BJ (cell line): ENCODE data around the gene OGFR. TPM values are rescaled to one million over a fixed set of nuclear protein-coding genes. Genes with fewer than 3 reads are reported as not detected.

Source experiments
- CTCF ChIA-PET: fragments of 350-600 bp; formaldehyde crosslinking; extraction: SDS; loops from one replicate; lab custom pipeline; 2021; ENCODE audit warnings: antibody characterized with exemption, inconsistent platforms; lab: Yijun Ruan, JAX
- POLR2A ChIA-PET: fragments of 300-600 bp; sonication (Branson Sonifier 250); formaldehyde crosslinking; extraction: SDS; loops from one replicate; lab custom pipeline; 2021; ENCODE audit warnings: antibody characterized with exemption; lab: Charles Lee
- DNase-seq: peaks from one replicate; pipeline ENCODE4 v3.0.0-alpha.2; 2011; ENCODE audit warnings: low read depth
- H3K27me3 ChIP-seq: 2 replicates; pipeline ENCODE4 v1.6.0; 2011; ENCODE audit warnings: low read length; ENCODE audit not compliant: control insufficient read depth, insufficient read depth
- H3K36me3 ChIP-seq: 2 replicates; pipeline ENCODE4 v1.5.1; 2011; ENCODE audit warnings: low read length; ENCODE audit not compliant: control insufficient read depth, insufficient read depth
- H3K4me3 ChIP-seq: 2 replicates; pipeline ENCODE4 v1.5.1; 2011; ENCODE audit warnings: low read depth, mild to moderate bottlenecking, control low read depth, low read length
- CTCF ChIP-seq: IDR thresholded peaks from 2 replicates; pipeline ENCODE4 v1.5.1; 2011; ENCODE audit warnings: low read depth, mild to moderate bottlenecking, control low read depth, inconsistent platforms, low read length, moderate library complexity; ENCODE audit not compliant: insufficient read depth
- polyA plus RNA-seq: library from polyadenylated mRNA; depleted of rRNA; stranded (reverse); fragments of >200 nt; gene quantifications from 2 replicates; pipeline ENCODE4 v1.2.3, GENCODE V29; 2011

The OGFR gene
- polyA plus RNA-seq, 1 experiment: 34.2 TPM

- CTCF ChIA-PET: interaction anchor here (1.6 kb wide), 1 partner anchor 28 kb away, joined by 3 read pairs; no protein-coding TSS in a partner anchor
These were observed 41.8 kb upstream of the OGFR start for GRCh38 chr20:62762801-62763368.

GRCh38 chr20:62763404-62763803 lies 41.2 kb upstream of the OGFR start:
- TF ChIP-seq CTCF: no peak
- Histone ChIP-seq H3K4me3 (no peak overlapping the region), H3K36me3 (no peaks in the 10 kb centered on the region), H3K27me3 (peaks cover 5% of the 10 kb centered on the region)
- ChIA-PET POLR2A (no interaction called here), CTCF (interaction anchor here (1.6 kb wide), 1 partner anchor 28 kb away, joined by 3 read pairs; no protein-coding TSS in a partner anchor)
- no peak for DNase-seq

More at GRCh38 chr20:62762801-62763368, 41.8 kb upstream of the OGFR start:
- Histone ChIP-seq H3K4me3 (no peak overlapping the region), H3K36me3 (no peaks in the 10 kb centered on the region), H3K27me3 (peaks cover 5% of the 10 kb centered on the region)
- POLR2A ChIA-PET: no interaction called here
- no peak for DNase-seq
- no peak for TF ChIP-seq CTCF

- no peak for TF ChIP-seq CTCF
- H3K27me3 ChIP-seq: peaks cover 5% of the 10 kb centered on the region; the same call in 1 of the 2 replicates
- H3K36me3 ChIP-seq: no peaks in the 10 kb centered on the region
- DNase-seq: no peak
- POLR2A ChIA-PET: no interaction called here
- CTCF ChIA-PET: interaction anchor here (1.2 kb wide), 1 partner anchor 27 kb away, joined by 5 read pairs; no protein-coding TSS in a partner anchor
- H3K4me3 ChIP-seq: no peak overlapping the region
These were observed 40.3 kb upstream of the OGFR start for GRCh38 chr20:62764156-62764935.

GRCh38 chr20:62765021-62765420 lies 39.6 kb upstream of the OGFR start:
- ChIA-PET CTCF (interaction anchor here (1.2 kb wide), 1 partner anchor 27 kb away, joined by 5 read pairs; no protein-coding TSS in a partner anchor), POLR2A (no interaction called here)
- Histone ChIP-seq H3K4me3 (no peak overlapping the region), H3K27me3 (peaks cover 5% of the 10 kb centered on the region; the same call in 1 of the 2 replicates), H3K36me3 (no peaks in the 10 kb centered on the region)
- TF ChIP-seq CTCF: no peak
- DNase-seq: no peak

GRCh38 chr20:62765432-62766070 lies 39.1 kb upstream of the OGFR start:
- POLR2A ChIA-PET: no interaction called here
- Histone ChIP-seq H3K4me3 (no peak overlapping the region), H3K36me3 (no peaks in the 10 kb centered on the region), H3K27me3 (peaks cover 5% of the 10 kb centered on the region; the same call in 1 of the 2 replicates)
- TF ChIP-seq CTCF: no peak
- CTCF ChIA-PET: interaction anchor here (1.2 kb wide), 1 partner anchor 26 kb away, joined by 5 read pairs; no protein-coding TSS in a partner anchor
- no peak for DNase-seq
